HepG2 (cell line): Measurements from ENCODE around the gene TTC31. TPM values are rescaled to one million over a fixed set of nuclear protein-coding genes. Genes with fewer than 3 reads are reported as not detected.

ENCODE experiments used
- CBFB ChIP-seq: sonication (generic); formaldehyde crosslinking; IDR thresholded peaks from 2 replicates; pipeline ENCODE4 v1.4.0; 2020; ENCODE audit warnings: missing genetic modification reagents
- CREM ChIP-seq, 2 experiments: sonication (generic) in 1 of 2; formaldehyde crosslinking in 1 of 2; IDR thresholded peaks; 2 replicates each; pipeline versions ENCODE4 v1.4.0 to v1.6.1; 2016 to 2020; ENCODE audit warnings: antibody characterized with exemption in 1 of 2, mild to moderate bottlenecking in 1 of 2, missing genetic modification reagents in 1 of 2
- E2F1 ChIP-seq: sonication (generic); formaldehyde crosslinking; IDR thresholded peaks from 2 replicates; pipeline ENCODE4 v1.5.0; 2020; ENCODE audit warnings: missing genetic modification reagents
- FLYWCH1 ChIP-seq: sonication (generic); formaldehyde crosslinking; IDR thresholded peaks from 2 replicates; pipeline ENCODE4 v1.8.1; 2023; ENCODE audit warnings: mild to moderate bottlenecking, missing genetic modification reagents
- PHF5A ChIP-seq: IDR thresholded peaks from one replicate; pipeline ENCODE4 v1.6.1; 2018; ENCODE audit warnings: low read depth, missing genetic modification reagents; ENCODE audit not compliant: unreplicated experiment
- RXRB ChIP-seq: IDR thresholded peaks from 2 replicates; pipeline ENCODE4 v1.6.1; 2016; ENCODE audit warnings: borderline replicate concordance, missing genetic modification reagents, missing compliant biosample characterization
- SIX1 ChIP-seq: sonication (generic); formaldehyde crosslinking; IDR thresholded peaks from 2 replicates; pipeline ENCODE4 v1.4.0; 2020; ENCODE audit warnings: missing genetic modification reagents, borderline replicate concordance
- SIX4 ChIP-seq: sonication (generic); formaldehyde crosslinking; IDR thresholded peaks from 2 replicates; pipeline ENCODE4 v1.4.0; 2020; ENCODE audit warnings: missing genetic modification reagents
- SSRP1 ChIP-seq: IDR thresholded peaks from 2 replicates; pipeline ENCODE4 v1.6.1; 2016; ENCODE audit warnings: control low read depth
- TEAD2 ChIP-seq: sonication (generic); formaldehyde crosslinking; IDR thresholded peaks from 2 replicates; pipeline ENCODE4 v1.9.0; 2021; ENCODE audit warnings: missing genetic modification reagents
- YEATS2 ChIP-seq: sonication (generic); formaldehyde crosslinking; IDR thresholded peaks from 2 replicates; pipeline ENCODE4 v1.4.0; 2020; ENCODE audit warnings: missing genetic modification reagents, borderline replicate concordance
- ZBTB8A ChIP-seq: sonication (generic); formaldehyde crosslinking; IDR thresholded peaks from 2 replicates; pipeline ENCODE4 v1.4.0; 2020; ENCODE audit warnings: mild to moderate bottlenecking, low read depth, missing genetic modification reagents, borderline replicate concordance
- ZC3H13 ChIP-seq: sonication (generic); formaldehyde crosslinking; IDR thresholded peaks from 2 replicates; pipeline ENCODE4 v1.8.1; 2023; ENCODE audit warnings: mild to moderate bottlenecking, missing genetic modification reagents, moderate library complexity
- ZGPAT ChIP-seq: IDR thresholded peaks from 2 replicates; pipeline ENCODE4 v1.6.1; 2016; ENCODE audit warnings: mild to moderate bottlenecking
- ZNF296 ChIP-seq: sonication (generic); formaldehyde crosslinking; conservative IDR thresholded peaks from 2 replicates; pipeline ENCODE4 v1.5.0; 2020; ENCODE audit warnings: mild to moderate bottlenecking, missing genetic modification reagents
- ZNF383 ChIP-seq: sonication (generic); formaldehyde crosslinking; IDR thresholded peaks from 2 replicates; pipeline ENCODE4 v1.4.0; 2020; ENCODE audit warnings: missing genetic modification reagents, mild to moderate bottlenecking, borderline replicate concordance
- ZNF513 ChIP-seq: sonication (generic); formaldehyde crosslinking; conservative IDR thresholded peaks from 2 replicates; pipeline ENCODE4 v1.5.0; 2020; ENCODE audit warnings: missing genetic modification reagents
- polyA plus RNA-seq, 8 experiments: library from polyadenylated mRNA; depleted of rRNA in 3 of 8; stranded (reverse) in 7 of 8; unstranded in 1 of 8; fragments of >200 nt; fragmentation: Illumina TruSeq in 4 of 8; extraction: Trizol in 4 of 8; gene quantifications; 2 replicates each; pipeline versions ENCODE4 v1.2.1 to v1.2.3, GENCODE V29; 2011 to 2016; ENCODE audit warnings: low read depth in 4 of 8, missing spikeins in 1 of 8, mixed read lengths in 1 of 8; ENCODE audit not compliant: insufficient read depth in 1 of 8
- total RNA-seq, 5 experiments: library from RNA; depleted of rRNA; stranded (reverse); fragments of >200 nt; fragmentation: Illumina TruSeq; extraction: Trizol; gene quantifications; 2 replicates each; pipeline ENCODE4 v1.2.3, GENCODE V29; 2016; ENCODE audit warnings: low read depth in 1 of 5
- TF ChIP-seq, protein P1 (sequence below): sonication (generic); formaldehyde crosslinking; IDR thresholded peaks from 2 replicates; pipeline ENCODE4 v1.8.0; 2022; ENCODE audit warnings: mild to moderate bottlenecking, missing genetic modification reagents, moderate library complexity
- TF ChIP-seq, protein P2 (sequence below): IDR thresholded peaks from 2 replicates; pipeline ENCODE4 v1.4.0; 2020; ENCODE audit warnings: mild to moderate bottlenecking, missing genetic modification reagents

Gene TTC31
- total and polyA plus RNA-seq, 2 of the 13 experiments (the other 11 are each of a cell fraction or from before 2014, with no cell fraction given), result 28.3 to 39.5 TPM

GRCh38 chr2:74496997-74497776, 14.3 kb downstream of the TTC31 start (continued):
- TF ChIP-seq, protein P1, sequence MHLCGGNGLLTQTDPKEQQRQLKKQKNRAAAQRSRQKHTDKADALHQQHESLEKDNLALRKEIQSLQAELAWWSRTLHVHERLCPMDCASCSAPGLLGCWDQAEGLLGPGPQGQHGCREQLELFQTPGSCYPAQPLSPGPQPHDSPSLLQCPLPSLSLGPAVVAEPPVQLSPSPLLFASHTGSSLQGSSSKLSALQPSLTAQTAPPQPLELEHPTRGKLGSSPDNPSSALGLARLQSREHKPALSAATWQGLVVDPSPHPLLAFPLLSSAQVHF (CRISPR knock-in tag), result 0 out of 2 replicates have a peak, but pooled peaks have one; percentile 36
- no peak for TF ChIP-seq SIX1 (CRISPR knock-in tag)
- TF ChIP-seq FLYWCH1 (CRISPR knock-in tag), result peak; percentile 82; the same call in 1 of the 2 replicates
- no peak; the same call in 1 of the 2 replicates for TF ChIP-seq E2F1
- no peak for TF ChIP-seq ZNF296 (CRISPR knock-in tag)
- TF ChIP-seq CREM (IDR thresholded peaks at IDR 0.05), result peak; percentile 70; the same call in 1 of the 2 replicates
- no peak for TF ChIP-seq CREM (CRISPR knock-in tag; IDR thresholded peaks at IDR 0.05)
- no peak; the same call in 1 of the 2 replicates for TF ChIP-seq ZBTB8A (CRISPR knock-in tag)
- peak; percentile 86 for TF ChIP-seq ZC3H13 (CRISPR knock-in tag)
- TF ChIP-seq TEAD2 (CRISPR knock-in tag), result no peak
- no peak for TF ChIP-seq SSRP1 (CRISPR knock-in tag)
- no peak for TF ChIP-seq SIX4 (CRISPR knock-in tag)
- TF ChIP-seq, protein P2, sequence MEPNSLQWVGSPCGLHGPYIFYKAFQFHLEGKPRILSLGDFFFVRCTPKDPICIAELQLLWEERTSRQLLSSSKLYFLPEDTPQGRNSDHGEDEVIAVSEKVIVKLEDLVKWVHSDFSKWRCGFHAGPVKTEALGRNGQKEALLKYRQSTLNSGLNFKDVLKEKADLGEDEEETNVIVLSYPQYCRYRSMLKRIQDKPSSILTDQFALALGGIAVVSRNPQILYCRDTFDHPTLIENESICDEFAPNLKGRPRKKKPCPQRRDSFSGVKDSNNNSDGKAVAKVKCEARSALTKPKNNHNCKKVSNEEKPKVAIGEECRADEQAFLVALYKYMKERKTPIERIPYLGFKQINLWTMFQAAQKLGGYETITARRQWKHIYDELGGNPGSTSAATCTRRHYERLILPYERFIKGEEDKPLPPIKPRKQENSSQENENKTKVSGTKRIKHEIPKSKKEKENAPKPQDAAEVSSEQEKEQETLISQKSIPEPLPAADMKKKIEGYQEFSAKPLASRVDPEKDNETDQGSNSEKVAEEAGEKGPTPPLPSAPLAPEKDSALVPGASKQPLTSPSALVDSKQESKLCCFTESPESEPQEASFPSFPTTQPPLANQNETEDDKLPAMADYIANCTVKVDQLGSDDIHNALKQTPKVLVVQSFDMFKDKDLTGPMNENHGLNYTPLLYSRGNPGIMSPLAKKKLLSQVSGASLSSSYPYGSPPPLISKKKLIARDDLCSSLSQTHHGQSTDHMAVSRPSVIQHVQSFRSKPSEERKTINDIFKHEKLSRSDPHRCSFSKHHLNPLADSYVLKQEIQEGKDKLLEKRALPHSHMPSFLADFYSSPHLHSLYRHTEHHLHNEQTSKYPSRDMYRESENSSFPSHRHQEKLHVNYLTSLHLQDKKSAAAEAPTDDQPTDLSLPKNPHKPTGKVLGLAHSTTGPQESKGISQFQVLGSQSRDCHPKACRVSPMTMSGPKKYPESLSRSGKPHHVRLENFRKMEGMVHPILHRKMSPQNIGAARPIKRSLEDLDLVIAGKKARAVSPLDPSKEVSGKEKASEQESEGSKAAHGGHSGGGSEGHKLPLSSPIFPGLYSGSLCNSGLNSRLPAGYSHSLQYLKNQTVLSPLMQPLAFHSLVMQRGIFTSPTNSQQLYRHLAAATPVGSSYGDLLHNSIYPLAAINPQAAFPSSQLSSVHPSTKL, result peak; percentile 35; the same call in 1 of the 2 replicates
- TF ChIP-seq YEATS2, result no peak
- no peak for TF ChIP-seq ZNF513 (CRISPR knock-in tag)
- peak; percentile 76 for TF ChIP-seq PHF5A (CRISPR knock-in tag)
- peak; percentile 62; the same call in 1 of the 2 replicates for TF ChIP-seq ZNF383 (CRISPR knock-in tag)
- TF ChIP-seq ZGPAT (CRISPR knock-in tag), result 0 out of 2 replicates have a peak, but pooled peaks have one; percentile 28
- no peak for TF ChIP-seq RXRB (CRISPR knock-in tag)
- no peak for TF ChIP-seq CBFB
